ENCODE measurements around the gene WASF3. TPM values are rescaled to one million over a fixed set of nuclear protein-coding genes. Genes with fewer than 3 reads are reported as not detected.

Gene WASF3
- total and polyA plus RNA-seq, 2 of the 13 experiments (the other 11 are each of a cell fraction or from before 2014, with no cell fraction given), result 10.4 to 17.2 TPM

DNA sequence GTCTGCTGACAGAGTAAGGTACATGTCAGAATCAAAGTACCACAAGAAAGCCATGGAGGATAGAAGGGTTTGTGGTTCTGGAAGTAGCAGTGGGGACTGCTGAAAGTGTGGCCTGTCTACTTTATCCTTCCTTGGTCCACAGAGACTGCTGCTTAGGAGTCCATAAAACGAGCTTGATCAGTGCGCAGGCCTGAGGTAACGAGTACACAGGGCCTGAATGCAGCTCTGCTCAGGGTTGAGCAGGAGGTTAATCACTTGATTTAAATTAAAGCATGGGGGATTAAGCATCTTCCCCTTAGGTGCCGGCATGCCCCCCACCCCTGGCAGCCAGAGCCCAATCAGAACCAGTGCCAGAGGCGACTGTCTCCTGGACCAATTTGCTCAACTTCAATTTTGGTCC, 34.9 kb upstream of the WASF3 start (continued):
- TF ChIP-seq, protein P1, sequence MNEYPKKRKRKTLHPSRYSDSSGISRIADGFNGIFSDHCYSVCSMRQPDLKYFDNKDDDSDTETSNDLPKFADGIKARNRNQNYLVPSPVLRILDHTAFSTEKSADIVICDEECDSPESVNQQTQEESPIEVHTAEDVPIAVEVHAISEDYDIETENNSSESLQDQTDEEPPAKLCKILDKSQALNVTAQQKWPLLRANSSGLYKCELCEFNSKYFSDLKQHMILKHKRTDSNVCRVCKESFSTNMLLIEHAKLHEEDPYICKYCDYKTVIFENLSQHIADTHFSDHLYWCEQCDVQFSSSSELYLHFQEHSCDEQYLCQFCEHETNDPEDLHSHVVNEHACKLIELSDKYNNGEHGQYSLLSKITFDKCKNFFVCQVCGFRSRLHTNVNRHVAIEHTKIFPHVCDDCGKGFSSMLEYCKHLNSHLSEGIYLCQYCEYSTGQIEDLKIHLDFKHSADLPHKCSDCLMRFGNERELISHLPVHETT (CRISPR knock-in tag; conservative IDR thresholded peaks at IDR 0.05), result no peak

DNA sequence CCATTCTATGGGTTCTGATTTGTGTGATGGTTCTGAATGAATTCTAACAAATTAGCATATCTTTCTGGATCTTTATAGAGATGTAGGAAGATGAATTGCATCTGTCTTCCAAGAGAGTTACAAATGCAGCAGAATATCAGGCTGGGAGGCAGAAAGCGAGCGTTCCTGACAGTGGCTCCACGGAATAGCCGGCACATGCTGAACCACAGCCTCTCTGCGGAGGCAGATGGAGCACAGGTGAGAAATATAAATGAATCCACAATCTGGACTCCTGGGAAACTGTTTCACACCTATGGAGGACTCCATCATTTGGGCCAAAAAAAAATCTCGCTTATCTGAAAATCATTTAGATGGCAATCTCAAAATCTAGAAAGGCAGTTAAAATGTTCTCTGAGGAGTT, 34.5 kb upstream of the WASF3 start:
- in situ Hi-C loops (cut with HindIII; ENCODE audit: extremely low pct_ligation_motif_present, low pct_unique_long_range_greater_than_20kb), result no loop called here
- H3K27ac ChIP-seq (ENCODE audit: extremely low read length, insufficient read depth, low read length), result no peak overlapping the region
- no peak for FAIRE-seq
- TF ChIP-seq ZSCAN12 (CRISPR knock-in tag; IDR thresholded peaks at IDR 0.05) (no peak), RFXANK (CRISPR knock-in tag; IDR thresholded peaks at IDR 0.05) (no peak), ZNF256 (CRISPR knock-in tag; conservative IDR thresholded peaks at IDR 0.05) (no peak), ZFP82 (CRISPR knock-in tag; IDR thresholded peaks at IDR 0.05; ENCODE audit: borderline replicate concordance) (no peak), PCBP1 (IDR thresholded peaks at IDR 0.05; ENCODE audit: borderline replicate concordance, low read depth, low read length) (no peak)
- TF ChIP-seq, protein P2, sequence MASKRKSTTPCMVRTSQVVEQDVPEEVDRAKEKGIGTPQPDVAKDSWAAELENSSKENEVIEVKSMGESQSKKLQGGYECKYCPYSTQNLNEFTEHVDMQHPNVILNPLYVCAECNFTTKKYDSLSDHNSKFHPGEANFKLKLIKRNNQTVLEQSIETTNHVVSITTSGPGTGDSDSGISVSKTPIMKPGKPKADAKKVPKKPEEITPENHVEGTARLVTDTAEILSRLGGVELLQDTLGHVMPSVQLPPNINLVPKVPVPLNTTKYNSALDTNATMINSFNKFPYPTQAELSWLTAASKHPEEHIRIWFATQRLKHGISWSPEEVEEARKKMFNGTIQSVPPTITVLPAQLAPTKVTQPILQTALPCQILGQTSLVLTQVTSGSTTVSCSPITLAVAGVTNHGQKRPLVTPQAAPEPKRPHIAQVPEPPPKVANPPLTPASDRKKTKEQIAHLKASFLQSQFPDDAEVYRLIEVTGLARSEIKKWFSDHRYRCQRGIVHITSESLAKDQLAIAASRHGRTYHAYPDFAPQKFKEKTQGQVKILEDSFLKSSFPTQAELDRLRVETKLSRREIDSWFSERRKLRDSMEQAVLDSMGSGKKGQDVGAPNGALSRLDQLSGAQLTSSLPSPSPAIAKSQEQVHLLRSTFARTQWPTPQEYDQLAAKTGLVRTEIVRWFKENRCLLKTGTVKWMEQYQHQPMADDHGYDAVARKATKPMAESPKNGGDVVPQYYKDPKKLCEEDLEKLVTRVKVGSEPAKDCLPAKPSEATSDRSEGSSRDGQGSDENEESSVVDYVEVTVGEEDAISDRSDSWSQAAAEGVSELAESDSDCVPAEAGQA (IDR thresholded peaks at IDR 0.05; ENCODE audit: low read depth), result no peak
- TF ChIP-seq, protein P2 (CRISPR knock-in tag; IDR thresholded peaks at IDR 0.05; ENCODE audit: borderline replicate concordance), result no peak
- TF ChIP-seq, protein P3, sequence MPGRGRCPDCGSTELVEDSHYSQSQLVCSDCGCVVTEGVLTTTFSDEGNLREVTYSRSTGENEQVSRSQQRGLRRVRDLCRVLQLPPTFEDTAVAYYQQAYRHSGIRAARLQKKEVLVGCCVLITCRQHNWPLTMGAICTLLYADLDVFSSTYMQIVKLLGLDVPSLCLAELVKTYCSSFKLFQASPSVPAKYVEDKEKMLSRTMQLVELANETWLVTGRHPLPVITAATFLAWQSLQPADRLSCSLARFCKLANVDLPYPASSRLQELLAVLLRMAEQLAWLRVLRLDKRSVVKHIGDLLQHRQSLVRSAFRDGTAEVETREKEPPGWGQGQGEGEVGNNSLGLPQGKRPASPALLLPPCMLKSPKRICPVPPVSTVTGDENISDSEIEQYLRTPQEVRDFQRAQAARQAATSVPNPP (CRISPR knock-in tag; IDR thresholded peaks at IDR 0.05), result no peak

More for the DNA sequence above, 34.5 kb upstream of the WASF3 start:
- H3K36me3 ChIP-seq (replicated peaks in 1 of 2; ENCODE audit: control insufficient read depth in 1 of 2, insufficient read depth in 2 of 2, low read length in 2 of 2), result no peaks in the 10 kb centered on the region
- H3K9me3 ChIP-seq (ENCODE audit: low read length), result no peaks in the 10 kb centered on the region
- H3K4me1 ChIP-seq (ENCODE audit: insufficient read depth, low read length), result no peaks in the 10 kb centered on the region
- no peak overlapping the region for H3K4me2 ChIP-seq (ENCODE audit: low read depth, low read length)
- no TSS peak for BruUV-seq (replicated peaks)
- intact Hi-C loops (cut with micrococcal nuclease; ENCODE audit: unreplicated experiment), result no loop called here
- H2AFZ ChIP-seq (ENCODE audit: low read length), result no peak overlapping the region
- 63% methylated on average over 6 of the region's 6 CpGs for WGBS (ENCODE audit: low lambda C conversion rate)
- no peaks in the 10 kb centered on the region for H4K20me1 ChIP-seq (ENCODE audit: insufficient read depth, low read length)
- ChIA-PET POLR2A (no interaction called here), CTCF (ENCODE audit: low intra/inter-chr PET ratio, low total read pairs) (no interaction called here)
- H3K27me3 ChIP-seq (ENCODE audit: control insufficient read depth in 1 of 2, insufficient read depth in 2 of 2, low read length in 2 of 2), result peaks cover 0 to 3% of the 10 kb centered on the region in 2 experiments; a peak in 1 of 5 replicates
- no peak overlapping the region for H3K4me3 ChIP-seq (replicated peaks in 1 of 3; ENCODE audit: insufficient read depth in 1 of 3, low read depth in 2 of 3, low read length in 3 of 3)
- ATAC-seq (no peak), DNase-seq (ENCODE audit: low spot score) (no peak)
- no peaks in the 10 kb centered on the region for H3K79me2 ChIP-seq (ENCODE audit: insufficient read depth, low read length)
- H3K9ac ChIP-seq (ENCODE audit: insufficient read depth, low read depth, low read length), result no peak overlapping the region

All from HepG2 (cell line).